HG03025 (cell line): Measurements from ENCODE around the gene MARCHF6.
"Not testable (repeated sequence)": the region's sequence is repeated elsewhere in the genome, so short reads cannot be mapped to it uniquely, and the experiment has no call there.

ENCODE experiments used
- ATAC-seq: cut with Tn5 transposase; IDR thresholded peaks from one replicate; pipeline ENCODE4 v1.9.1; 2021; ENCODE audit warnings: mild to moderate bottlenecking, moderate library complexity; ENCODE audit not compliant: unreplicated experiment, low FRiP score

Gene MARCHF6

GRCh38 chr5:10374046-10375022 lies 20.8 kb downstream of the MARCHF6 start:
- ATAC-seq: no peak

GRCh38 chr5:10375146-10375545 lies 21.7 kb downstream of the MARCHF6 start:
- ATAC-seq: not testable (repeated sequence)

DNA sequence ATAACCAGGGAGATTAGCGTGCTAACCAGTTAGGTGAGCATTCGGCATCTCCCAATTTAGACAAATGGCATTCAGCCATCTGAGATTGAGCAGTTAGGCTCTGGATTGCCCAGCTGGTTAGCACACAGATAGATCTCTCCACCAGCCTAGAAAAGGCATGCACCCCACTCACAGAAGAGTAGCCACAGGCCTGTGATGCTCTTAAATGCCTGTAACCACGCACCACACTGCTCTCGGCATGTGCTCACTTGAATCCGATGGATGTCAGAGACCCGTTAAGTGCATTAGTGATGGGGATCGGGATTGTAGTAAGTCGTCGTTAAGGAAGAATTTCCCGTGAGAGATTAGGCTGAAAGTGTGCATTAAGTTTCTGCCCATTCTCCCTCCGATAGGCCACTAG lies 23.0 kb downstream of the MARCHF6 start:
- ATAC-seq: no peak

- no peak for ATAC-seq
These were observed 23.6 kb downstream of the MARCHF6 start for GRCh38 chr5:10377081-10377480.

DNA sequence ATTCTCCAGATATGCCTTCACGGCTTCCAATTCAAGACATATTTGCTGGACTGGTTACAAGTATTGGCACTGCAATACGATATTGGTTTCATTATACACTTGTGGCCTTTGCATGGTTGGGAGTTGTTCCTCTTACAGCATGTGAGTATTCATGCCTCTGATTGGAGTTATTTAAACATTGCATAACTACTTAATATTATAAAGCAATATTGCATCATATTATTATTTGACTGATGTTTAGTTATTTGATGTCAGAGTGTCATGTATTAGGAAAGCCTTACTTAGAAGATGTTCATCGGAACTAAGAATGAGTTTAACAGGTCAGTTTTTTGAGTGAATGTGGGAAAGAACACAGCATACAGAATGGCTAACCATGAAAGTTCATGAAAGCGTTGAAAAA lies 28.3 kb downstream of the MARCHF6 start:
- no peak for ATAC-seq

- no peak for ATAC-seq
These were observed 31.0 kb downstream of the MARCHF6 start for GRCh38 chr5:10384483-10384882.

DNA sequence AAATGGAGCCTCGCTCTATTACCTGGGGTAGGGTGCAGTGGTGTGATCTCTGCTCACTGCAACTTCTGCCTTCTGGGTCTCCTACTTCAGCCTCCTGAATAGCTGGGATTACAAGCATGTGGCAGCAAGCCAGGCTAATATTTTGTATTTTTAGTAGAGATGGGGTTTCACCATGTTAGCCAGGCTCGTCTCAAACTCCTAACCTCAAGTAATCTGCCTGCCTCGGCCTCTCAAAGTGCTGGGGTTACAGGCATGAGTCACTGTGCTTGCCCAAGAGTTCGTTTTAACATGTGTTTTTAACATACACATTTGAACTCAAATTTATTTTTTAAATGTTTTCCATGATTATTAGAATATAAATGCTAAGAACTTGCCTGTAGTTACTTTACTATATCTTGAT lies 34.2 kb downstream of the MARCHF6 start:
- ATAC-seq: no peak

DNA sequence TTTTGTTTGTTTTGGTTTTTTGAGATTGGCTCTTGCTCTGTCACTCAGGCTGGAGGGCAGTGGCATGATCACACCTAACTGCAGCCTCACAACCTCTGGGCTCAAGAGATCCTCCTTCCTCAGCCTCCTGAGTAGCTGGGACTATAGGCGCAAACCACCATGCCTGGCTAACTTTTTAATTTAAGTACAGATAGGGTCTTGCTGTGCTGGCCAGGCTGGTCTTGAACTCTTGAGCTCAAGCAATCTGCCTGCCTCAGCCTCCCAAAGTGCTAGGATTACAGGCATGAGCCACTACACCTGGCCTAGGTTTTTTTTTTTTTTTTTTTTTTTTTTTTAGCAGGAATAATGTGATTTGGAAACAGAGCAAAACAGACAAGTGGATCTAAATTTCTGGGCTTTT lies 37.6 kb downstream of the MARCHF6 start:
- ATAC-seq: no peak

DNA sequence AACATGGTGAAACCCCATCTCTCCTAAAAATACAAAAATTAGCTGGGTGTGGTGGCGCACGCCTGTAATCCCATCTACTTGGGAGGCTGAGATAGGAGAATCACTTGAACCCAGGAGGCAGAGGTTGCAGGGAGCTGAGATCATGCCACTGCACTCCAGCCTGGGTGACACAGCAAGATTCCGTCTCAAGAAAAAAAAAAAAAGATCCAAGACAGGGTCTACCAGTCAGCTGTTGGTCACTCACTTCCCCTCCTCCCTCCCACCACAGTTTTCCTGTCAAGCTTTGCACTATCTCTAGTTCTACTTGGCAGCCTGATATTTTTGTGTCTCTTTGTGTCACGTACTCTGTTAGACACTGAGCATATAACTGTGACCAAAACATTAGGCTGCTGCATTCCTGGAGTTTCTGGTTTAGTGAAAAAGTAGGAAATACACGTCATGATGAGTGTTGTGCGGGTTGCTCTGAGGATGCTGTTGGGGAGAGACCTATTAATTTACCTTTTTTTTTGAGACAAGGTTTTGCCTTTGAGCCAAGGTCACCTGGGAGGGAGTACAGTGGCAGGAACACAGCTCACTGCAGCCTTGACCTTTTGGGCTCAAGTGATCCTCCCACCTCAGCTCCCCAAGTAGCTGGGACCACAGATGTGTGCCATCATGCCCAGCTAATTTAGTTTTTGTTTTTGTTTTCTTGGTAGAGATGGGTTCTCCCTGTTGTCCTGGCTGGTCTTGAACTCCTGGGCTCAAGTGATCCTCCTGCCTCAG lies 39.3 kb downstream of the MARCHF6 start:
- ATAC-seq: not testable (repeated sequence)

GRCh38 chr5:10393491-10393890 lies 40.0 kb downstream of the MARCHF6 start:
- no peak for ATAC-seq

DNA sequence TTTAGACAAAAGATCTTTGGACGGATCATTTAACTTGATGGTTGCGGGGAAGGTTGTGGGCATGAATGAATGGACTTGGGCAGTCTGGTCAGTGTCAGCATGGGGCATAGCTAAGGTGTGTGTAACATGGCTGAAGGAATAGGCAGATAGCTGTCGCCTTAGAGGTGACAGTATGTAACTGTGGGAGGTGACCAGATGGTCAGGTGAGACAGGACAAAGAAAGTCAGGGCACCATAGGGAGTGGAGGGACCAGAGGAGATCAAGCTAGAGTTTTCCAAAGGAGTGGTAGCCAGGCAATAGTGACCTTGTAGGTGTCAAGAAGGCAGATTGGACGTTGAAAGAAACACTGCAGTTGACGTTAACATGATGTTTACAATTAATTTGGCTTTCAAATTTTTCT lies 43.1 kb downstream of the MARCHF6 start:
- no peak for ATAC-seq

DNA sequence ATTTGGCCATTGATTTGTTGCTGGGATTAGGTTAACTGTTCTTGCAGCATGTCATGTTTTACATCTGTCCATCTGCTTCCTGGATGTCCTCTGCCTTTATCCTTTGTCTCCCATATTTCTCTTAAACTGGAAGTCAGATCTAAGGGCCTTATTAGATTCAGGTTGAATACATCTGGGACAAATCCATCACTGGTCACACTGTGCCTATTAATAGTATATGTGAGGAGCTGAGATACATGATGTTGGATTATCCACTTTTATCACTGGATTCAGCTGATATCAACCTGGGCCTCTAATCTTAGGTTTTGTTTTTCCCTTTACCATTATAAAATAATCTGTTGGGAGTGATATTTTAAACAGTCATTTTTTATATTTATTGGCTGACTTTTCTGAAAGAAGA lies 46.3 kb downstream of the MARCHF6 start:
- no peak for ATAC-seq

GRCh38 chr5:10400411-10400810 lies 46.9 kb downstream of the MARCHF6 start:
- no peak for ATAC-seq

DNA sequence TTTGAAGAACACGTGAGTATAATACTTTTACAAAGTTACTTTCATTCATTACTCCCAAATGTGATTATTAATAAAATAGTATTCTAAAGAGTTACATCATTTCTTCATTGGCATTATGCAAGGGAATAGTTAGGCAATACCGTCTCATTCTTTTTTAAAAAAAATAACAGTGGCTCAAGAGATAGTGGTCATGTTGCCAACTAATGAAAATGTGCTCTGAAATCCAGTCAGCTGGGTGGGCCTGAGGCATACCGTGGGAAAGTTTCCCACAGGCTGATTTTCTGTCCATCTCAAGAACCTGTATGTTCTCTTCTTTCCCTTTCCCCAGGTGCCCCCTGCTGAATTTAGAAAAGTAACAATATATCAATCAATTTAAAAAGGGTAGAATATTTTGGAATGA lies 47.3 kb downstream of the MARCHF6 start:
- no peak for ATAC-seq

DNA sequence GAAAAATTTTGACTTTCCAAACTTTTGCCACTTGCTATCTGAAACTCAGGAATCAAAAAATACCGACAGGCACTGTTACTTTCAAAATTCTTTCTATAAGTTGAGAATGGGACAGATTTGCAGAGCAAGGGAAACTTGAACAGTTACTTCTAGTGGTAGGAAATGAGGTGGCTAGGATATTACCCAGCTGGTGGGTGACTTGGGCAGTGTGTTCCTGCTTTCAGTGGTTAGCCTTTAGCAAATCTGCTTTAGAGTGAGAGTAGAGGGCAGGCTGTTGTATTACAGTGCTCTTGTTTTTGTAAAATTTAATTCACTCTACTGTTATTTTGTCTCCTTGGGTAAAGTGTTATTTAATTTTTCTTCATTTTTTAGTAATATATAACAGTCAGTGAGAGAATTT lies 48.0 kb downstream of the MARCHF6 start:
- ATAC-seq: no peak
